Peyer's patch (tissue), 4 donors: ENCODE measurements around the gene SIL1. TPM values are rescaled to one million over a fixed set of nuclear protein-coding genes. Genes with fewer than 3 reads are reported as not detected.

Source experiments
- DNase-seq, 3 donors: peaks; one replicate each; pipeline ENCODE4 v3.0.0-alpha.2; 2017 to 2019
- H3K27ac ChIP-seq, 4 donors: fragments of 200-600 bp; sonication (generic); one replicate each; pipeline ENCODE4 v1.5.1; 2016 to 2019
- H3K27me3 ChIP-seq, 2 donors: fragments of 200-600 bp; sonication (generic); one replicate each; pipeline ENCODE4 v1.5.1; 2019
- H3K36me3 ChIP-seq, 3 donors: fragments of 200-600 bp; sonication (generic); one replicate each; pipeline ENCODE4 v1.5.1; 2016 to 2019
- H3K4me1 ChIP-seq, 4 donors: fragments of 200-600 bp; sonication (generic); one replicate each; pipeline ENCODE4 v1.5.1; 2016 to 2019
- H3K4me3 ChIP-seq, 4 donors: fragments of 200-600 bp; sonication (generic); 1 replicate in 3 of 4; 2 replicates in 1 of 4; pipeline ENCODE4 v1.5.1; 2016 to 2019; ENCODE audit warnings: mild to moderate bottlenecking in 1 of 4
- H3K9me3 ChIP-seq, 4 donors: fragments of 200-600 bp; sonication (generic); one replicate each; pipeline ENCODE4 v1.5.1; 2016 to 2019; ENCODE audit warnings: mild to moderate bottlenecking in 1 of 4
- POLR2A ChIP-seq, 2 donors: fragments of 450-650 bp; IDR thresholded peaks; one replicate each; pipeline ENCODE4 v1.5.1; 2017; ENCODE audit warnings: antibody characterized with exemption in 2 of 2, mild to moderate bottlenecking in 2 of 2, moderate library complexity in 2 of 2
- total RNA-seq, 4 donors: library from RNA; depleted of rRNA; stranded (reverse); fragments of >200 nt; gene quantifications; one replicate each; pipeline ENCODE4 v1.1.0, GENCODE V29; 2016
- TF ChIP-seq, protein P1 (sequence below), 6 experiments: fragments of 450-650 bp in 4 of 6; fragments of 200-600 bp in 2 of 6; sonication (generic) in 1 of 6; IDR thresholded peaks; one replicate each; pipeline ENCODE4 v1.5.1; 2017 to 2019; ENCODE audit warnings: antibody characterized with exemption in 6 of 6, mild to moderate bottlenecking in 3 of 6, moderate library complexity in 1 of 6

Gene SIL1
- total RNA-seq, 4 donors from 2014 or later, result 23.6 to 84.2 (median 39.2) TPM

DNA sequence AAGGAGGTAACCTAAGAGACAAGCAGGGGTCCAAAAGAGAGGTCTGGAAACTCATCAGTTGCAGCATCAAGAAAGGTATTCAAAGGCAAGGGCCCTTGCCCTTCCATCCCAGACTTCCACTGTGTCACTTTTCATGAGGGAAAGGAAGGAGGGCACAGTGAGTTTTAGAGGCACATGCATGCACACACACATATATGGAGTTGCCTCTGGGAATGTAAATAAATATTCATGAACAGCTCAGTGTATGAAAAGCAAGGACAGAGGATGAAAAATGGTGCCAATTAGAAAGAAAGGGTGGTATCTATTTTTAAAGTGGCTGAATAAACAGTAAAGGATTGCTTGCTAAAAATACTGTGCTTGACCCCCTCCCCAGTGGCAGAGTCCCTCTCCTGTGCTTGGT, 217.7 kb downstream of the SIL1 start:
- Histone ChIP-seq H3K4me1 (no peaks in the 10 kb centered on the region), H3K36me3 (no peaks in the 10 kb centered on the region), H3K27ac (no peak overlapping the region), H3K4me3 (no peak overlapping the region), H3K9me3 (no peaks in the 10 kb centered on the region), H3K27me3 (no peaks in the 10 kb centered on the region)
- DNase-seq, result no peak
- no peak for TF ChIP-seq POLR2A (IDR thresholded peaks at IDR 0.05)
- TF ChIP-seq, protein P1, sequence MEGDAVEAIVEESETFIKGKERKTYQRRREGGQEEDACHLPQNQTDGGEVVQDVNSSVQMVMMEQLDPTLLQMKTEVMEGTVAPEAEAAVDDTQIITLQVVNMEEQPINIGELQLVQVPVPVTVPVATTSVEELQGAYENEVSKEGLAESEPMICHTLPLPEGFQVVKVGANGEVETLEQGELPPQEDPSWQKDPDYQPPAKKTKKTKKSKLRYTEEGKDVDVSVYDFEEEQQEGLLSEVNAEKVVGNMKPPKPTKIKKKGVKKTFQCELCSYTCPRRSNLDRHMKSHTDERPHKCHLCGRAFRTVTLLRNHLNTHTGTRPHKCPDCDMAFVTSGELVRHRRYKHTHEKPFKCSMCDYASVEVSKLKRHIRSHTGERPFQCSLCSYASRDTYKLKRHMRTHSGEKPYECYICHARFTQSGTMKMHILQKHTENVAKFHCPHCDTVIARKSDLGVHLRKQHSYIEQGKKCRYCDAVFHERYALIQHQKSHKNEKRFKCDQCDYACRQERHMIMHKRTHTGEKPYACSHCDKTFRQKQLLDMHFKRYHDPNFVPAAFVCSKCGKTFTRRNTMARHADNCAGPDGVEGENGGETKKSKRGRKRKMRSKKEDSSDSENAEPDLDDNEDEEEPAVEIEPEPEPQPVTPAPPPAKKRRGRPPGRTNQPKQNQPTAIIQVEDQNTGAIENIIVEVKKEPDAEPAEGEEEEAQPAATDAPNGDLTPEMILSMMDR (IDR thresholded peaks at IDR 0.05), result no peak

DNA sequence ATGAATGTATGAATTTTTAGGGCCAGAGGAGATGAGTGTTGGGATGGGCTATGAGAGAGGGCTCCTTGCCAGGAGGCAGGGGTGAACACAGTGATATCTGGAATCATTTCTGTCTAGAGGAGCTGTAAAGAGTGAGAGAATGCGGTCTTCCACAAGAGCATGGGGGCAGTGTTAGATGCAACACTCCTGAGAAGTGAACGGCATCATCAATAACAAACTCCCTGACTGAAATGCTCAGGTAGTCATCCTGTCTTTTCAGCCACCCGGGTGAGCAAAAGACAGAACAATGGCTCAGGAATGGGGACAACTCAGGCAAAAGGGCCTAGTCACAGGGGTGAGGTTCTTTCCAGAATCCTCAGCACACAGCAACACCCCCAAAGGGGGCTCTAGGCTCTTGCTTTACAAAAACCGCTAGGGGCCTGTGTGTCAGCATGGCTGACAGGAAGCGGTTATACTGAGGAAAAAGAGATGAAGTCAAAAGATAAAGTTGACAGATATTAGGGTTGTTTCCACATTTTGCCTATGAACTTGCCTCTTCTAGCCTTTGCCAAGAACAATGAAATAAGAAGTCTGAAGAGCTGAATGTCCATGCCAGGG, 218.4 kb downstream of the SIL1 start:
- Histone ChIP-seq H3K9me3 (no peaks in the 10 kb centered on the region), H3K27me3 (no peaks in the 10 kb centered on the region), H3K4me1 (peaks cover 0 to 6% (median 0%) of the 10 kb centered on the region in 4 donors), H3K4me3 (no peak overlapping the region), H3K27ac (no peak overlapping the region), H3K36me3 (no peaks in the 10 kb centered on the region)
- no peak for DNase-seq
- TF ChIP-seq POLR2A (IDR thresholded peaks at IDR 0.05), result no peak
- TF ChIP-seq, protein P1 (IDR thresholded peaks at IDR 0.05), result no peak

DNA sequence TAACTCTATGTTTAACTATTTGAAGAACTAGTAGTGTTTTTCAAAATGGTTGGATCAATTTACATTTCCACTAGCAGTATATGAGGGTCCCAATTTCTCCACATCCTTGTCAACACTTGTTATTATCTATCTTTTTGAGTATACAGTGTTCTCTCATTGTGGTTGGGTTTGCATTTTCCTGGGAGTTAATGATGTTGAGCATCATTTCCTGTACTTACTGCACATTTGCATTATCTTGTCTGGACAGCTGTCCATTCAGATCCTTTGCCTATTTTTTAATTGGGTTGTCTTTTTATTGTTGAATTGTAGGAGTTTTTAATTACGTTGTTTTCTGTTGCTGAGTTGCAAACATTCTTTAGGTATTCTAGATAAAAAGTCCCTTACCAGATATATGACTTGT, 219.6 kb downstream of the SIL1 start:
- Histone ChIP-seq H3K4me1 (peaks cover 0 to 14% (median 0%) of the 10 kb centered on the region in 4 donors), H3K27ac (no peak overlapping the region), H3K4me3 (no peak overlapping the region), H3K36me3 (no peaks in the 10 kb centered on the region), H3K27me3 (no peaks in the 10 kb centered on the region), H3K9me3 (no peaks in the 10 kb centered on the region)
- TF ChIP-seq, protein P1 (IDR thresholded peaks at IDR 0.05), result no peak
- no peak for TF ChIP-seq POLR2A (IDR thresholded peaks at IDR 0.05)
- no peak for DNase-seq

DNA sequence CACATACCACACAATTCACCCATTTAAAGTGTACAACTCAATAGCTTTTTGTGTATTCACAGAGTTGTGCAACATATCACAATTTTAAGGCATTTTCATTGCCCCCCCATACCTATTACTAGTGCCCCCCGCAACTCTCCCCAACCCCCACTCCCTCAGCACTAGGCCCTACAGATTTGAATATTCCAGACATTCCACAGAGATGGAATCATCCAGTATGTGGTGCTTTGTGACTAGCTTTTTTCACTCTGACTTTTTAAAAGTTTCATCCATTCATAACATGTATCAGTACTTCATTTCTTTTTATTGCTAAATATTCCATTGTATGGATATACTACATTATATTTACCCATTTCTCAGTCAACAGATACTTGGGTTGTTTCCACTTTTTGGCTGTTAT, 220.1 kb downstream of the SIL1 start:
- Histone ChIP-seq H3K27ac (no peak overlapping the region), H3K27me3 (no peaks in the 10 kb centered on the region), H3K36me3 (no peaks in the 10 kb centered on the region), H3K4me3 (no peak overlapping the region), H3K9me3 (no peaks in the 10 kb centered on the region), H3K4me1 (peaks cover 0 to 14% (median 0%) of the 10 kb centered on the region in 4 donors)
- no peak for DNase-seq
- no peak for TF ChIP-seq POLR2A (IDR thresholded peaks at IDR 0.05)
- TF ChIP-seq, protein P1 (IDR thresholded peaks at IDR 0.05), result no peak

DNA sequence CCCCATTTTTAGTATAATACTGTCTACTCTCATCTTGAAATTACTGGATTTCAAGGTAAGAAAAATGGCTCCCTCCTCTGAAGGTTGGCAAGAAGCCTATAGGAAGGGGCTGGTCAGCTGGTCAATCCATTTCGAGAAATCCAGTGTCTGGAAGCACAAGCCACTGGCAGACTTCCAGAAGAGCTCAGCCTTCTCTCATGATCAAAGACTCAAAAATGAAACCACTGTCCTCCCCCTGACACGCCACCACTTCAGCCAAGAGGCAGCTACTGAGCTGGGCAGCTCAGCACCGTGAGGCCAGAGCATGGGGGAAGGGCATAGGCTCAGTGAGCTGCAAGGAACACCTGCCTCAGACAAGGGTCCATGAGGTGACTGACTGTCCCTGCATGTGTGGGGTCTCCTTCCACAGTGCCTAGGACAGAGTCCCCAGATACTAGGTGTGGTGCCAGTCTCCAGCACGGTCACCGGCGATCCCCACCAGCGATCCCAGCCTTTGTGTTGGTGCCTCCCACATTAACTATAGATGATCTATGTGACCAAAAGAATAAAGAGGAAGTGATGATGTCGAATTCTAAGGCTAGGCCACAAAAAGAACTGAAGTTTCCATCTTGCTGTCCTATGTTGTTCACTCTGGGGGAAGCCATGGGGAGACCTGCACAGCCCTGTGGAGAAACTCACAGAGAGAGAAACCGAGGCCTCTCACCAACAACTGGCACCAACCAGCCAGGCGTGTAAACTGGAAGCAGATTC, 222.9 kb downstream of the SIL1 start:
- no peaks in the 10 kb centered on the region for H3K36me3 ChIP-seq
- peak in 1 of 3 donors; percentile 47 for DNase-seq
- H3K9me3 ChIP-seq, result no peaks in the 10 kb centered on the region
- H3K4me1 ChIP-seq, result peaks cover 0 to 14% (median 0%) of the 10 kb centered on the region in 4 donors
- peak overlapping the region in 2 of 4 donors; percentile 0 to 51 for H3K27ac ChIP-seq
- TF ChIP-seq, protein P1 (IDR thresholded peaks at IDR 0.05), result no peak
- no peak for TF ChIP-seq POLR2A (IDR thresholded peaks at IDR 0.05)
- no peak overlapping the region for H3K4me3 ChIP-seq
- H3K27me3 ChIP-seq, result no peaks in the 10 kb centered on the region
